ENCODE data around the gene SNX3.

GRCh38 chr6:108180776-108181175 is 80.1 kb downstream of the SNX3 start:
- no peak for TF ChIP-seq POLR2A (IDR thresholded peaks at IDR 0.05)
- TF ChIP-seq CTCF (IDR thresholded peaks at IDR 0.05): no peak

Data from transverse colon (tissue), 3 donors.